ENCODE data around the gene LIPJ.

LIPJ gene

DNA sequence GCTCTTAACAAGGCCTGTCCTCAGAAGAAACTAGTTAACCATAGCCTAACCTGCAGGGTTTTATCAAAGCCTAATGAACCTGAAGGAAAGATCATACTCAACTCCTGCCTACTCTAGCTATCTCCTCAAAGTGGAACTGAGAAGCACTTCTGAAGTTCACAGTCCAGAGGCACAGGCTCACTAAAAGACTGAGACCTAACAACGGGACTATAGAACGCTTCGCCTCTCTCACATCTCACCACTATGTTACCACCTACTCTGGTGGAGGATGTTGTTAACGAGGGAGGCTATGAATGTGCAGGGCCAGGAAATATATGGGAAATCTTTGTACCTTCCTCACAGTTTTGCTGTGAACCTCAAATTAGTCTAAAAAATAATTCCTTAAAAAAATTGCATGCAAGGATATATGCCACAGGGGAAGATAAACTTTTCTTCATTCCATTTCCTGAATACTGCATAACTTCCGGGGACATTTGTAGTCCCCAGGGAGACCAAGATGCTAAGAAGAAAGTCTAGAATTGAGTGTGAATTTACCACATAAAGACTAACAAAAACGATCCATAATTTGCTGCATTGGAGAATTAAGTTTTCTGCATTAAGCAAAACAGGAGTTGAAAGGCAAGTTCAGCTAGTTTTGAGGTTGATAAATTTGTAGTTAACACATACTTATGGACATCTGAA, 21.6 kb downstream of the LIPJ start:
- DNase-seq: no peak

DNA sequence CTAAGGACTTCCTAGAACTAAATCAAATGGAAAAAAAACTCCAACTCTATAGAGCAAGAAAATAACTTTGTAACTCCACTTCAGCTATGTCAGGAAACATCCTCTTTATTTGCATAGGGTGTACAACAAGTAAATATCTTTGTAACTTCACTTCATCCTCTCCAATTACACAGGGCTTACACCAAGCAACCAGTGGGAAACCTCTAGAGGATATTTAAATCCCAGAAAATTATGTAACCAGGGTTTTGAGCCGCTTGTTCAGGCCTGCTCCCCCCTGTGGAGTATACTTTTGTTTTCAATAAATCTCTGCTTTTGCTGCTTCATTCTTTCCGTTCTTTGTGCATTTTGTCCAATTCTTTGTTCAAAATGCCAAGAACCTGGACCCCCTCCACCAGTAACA, 22.2 kb downstream of the LIPJ start:
- no peak for DNase-seq

DNA sequence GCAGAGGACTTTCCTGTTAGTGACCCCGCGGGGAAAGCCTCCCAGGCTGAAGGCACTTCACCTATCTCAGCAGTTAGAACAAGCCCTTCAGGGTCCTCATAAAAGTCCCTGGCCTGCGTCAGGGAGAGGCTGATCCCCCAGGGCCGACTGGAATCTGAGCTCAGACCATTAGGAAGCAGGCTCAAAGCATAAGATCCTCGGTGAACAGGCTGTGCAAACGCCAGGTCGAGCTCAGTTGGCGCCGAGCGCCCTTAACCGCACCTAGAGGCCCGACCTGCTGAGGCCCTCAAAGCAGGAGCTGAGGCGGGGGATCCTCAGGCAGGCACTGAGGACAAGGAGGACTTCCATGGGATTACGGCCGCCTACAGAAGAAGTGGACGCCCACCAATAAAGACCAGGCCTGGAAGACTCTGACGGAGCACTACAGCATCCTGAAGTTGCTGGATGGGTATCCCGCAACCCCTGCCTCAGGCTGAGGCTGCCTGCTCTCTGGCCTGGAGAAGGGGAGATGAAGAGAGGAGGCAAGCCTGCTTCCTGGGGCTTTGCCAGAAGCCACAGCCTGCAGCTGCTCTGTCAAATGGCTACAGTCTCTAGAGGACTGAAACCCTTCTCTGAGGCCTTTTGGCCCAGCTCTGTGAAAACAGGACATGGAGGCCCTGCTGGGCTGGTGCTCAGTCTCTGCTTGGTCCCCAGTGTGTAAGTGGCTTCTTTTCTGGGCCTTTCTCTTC, 29.9 kb downstream of the LIPJ start:
- no peak for DNase-seq

DNA sequence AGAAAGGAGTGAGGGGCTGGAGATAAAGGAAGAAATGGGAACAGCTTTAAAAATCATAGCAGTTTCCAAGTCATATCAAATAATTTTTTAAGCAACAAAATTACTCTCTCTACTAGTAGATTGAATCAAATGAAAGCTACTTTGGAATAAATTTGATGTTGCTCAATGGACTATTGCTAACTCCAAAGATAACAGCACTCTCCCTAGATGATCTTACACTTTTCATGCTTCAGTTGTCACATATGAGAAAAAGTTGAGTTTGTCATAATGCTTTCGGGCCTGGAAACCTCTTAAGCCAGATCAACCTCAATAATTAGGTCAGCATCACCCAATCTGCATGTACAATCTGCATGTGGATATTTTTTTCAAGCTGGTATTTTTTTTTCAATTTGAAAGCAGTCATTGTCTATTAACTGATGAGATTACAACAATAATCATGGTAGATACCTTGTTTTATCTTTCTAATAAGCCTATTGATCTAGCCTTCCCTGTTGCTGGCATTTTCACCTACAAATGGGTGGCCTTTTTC, 31.3 kb downstream of the LIPJ start:
- DNase-seq: no peak

DNA sequence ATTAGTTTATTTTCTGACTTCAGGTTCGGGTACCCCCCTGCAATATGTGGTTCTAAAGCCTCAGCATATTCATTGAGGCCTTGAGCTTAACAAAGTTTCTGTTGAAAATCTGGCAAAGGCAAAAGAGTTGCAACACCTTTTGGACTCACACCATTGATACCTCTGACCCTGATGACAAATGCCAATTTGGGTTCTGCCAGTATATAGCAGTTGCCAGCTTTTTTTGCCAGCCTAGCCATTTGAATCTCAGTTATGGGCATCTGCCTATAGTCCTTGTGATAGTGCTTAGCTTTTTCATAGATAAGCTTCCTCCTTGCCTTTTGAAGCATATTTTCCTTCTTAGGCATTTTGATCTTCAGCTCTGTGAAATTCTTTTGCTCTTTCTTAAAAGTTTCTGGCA, 31.9 kb downstream of the LIPJ start:
- DNase-seq: no peak

DNA sequence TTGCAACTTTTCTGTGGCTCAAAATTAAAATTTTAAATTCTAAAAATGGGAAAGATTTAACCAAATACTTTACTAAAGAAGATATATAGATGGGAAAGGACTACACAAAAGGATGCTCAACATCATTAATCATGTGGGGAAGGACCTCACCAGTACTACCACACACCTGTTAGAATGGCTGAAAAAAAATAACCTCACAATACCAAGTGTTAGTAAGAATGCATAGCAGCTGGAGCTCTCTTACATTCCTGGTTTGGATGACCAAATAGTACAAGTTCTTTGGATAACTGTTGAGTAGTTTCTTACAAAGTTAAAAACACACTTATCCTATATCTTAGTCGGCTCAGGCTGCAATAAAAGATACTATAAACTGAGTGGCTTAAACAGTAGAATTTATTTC, 33.9 kb downstream of the LIPJ start:
- no peak for DNase-seq

DNA sequence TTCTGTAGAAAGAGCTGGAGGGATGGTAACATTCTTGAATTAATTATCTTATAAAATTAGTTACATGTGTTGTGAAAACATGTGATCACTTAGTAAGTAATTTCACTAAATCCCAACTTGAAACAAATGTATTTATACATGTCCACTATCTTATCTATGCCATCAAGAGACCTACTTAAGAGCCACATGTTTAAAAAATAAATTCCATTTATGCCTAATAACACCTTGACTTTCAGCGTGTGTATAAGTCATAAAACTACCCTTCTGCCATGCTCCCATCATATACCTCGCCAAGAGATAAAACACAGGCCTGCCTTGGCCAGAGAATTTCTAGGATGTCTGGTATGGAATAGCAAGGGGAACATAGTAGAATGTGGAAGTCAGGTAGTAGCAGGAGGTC, 37.3 kb downstream of the LIPJ start:
- DNase-seq: no peak

DNA sequence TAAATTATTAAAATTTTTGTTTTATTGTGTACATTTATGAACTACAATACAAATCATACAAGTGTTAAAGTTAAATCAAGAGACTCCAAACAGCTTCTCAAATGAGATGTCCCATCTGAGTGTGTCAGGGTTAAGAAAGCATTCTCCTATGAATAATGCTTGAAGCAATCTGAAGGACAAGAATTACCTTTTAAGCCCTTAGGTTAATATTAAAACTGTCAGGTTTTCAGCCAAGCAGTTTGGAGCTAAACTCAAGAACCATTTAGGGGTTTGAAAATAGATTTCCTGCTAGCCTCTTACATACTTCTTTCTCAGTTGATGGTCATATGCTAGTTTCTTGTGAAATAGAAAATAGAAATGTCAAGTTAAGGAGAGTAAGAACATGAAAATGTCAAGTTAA, 38.3 kb downstream of the LIPJ start:
- no peak for DNase-seq

DNA sequence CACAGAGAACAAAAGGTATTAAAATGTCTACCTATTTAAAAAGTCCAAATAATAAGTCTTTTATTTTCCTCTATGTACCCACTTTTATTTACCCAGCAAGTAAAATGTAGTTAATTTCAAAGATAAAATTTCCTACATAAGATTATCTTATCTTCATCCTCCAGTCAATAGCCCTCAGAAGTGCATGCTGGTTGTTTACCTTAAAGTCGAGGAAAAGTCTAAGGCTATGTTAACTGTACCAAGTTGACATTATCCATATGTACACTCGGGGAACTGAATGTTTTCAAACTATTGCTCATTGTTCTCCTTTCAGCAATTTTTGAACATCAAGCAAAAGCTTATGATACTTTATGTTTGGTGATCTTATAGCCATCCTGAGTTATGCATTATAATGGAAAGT, 53.6 kb downstream of the LIPJ start:
- no peak for DNase-seq

DNA sequence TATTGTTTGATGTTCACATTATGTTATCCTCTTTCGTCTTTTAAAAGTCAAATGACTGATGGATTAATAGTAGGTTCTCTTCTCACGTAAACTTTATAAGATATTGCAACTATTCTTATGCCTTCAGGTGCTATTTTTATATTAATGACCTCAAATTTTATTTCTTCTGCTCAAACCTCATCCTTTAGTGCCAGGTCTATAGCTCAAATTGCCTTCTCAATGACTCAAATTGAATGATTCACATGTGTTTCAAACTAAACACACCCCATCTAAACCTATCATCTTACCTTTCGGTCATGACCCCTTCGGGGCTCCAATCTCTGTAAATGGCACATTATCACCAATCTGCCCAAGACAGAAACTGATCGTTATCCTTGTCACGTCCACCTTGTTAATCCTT, 55.6 kb downstream of the LIPJ start:
- DNase-seq: no peak

DNA sequence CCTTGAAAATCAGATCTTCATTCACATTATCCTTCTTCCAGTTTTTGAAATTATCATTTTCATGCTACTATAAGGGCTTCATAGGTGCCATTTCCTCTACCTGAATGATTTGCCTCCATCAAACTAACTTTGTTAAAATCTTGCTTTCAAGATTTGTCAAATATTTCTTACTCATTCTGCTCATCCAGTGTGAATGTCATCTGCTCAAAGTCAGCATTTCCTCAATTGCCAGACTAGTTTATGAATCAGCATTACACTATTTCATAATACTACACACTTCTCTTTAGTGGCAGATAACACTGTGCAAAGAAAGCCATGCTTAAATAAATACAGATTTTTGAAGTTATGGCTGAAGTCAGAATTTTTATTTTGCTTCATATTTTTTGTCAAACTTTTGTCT, 56.4 kb downstream of the LIPJ start:
- no peak for DNase-seq

DNA sequence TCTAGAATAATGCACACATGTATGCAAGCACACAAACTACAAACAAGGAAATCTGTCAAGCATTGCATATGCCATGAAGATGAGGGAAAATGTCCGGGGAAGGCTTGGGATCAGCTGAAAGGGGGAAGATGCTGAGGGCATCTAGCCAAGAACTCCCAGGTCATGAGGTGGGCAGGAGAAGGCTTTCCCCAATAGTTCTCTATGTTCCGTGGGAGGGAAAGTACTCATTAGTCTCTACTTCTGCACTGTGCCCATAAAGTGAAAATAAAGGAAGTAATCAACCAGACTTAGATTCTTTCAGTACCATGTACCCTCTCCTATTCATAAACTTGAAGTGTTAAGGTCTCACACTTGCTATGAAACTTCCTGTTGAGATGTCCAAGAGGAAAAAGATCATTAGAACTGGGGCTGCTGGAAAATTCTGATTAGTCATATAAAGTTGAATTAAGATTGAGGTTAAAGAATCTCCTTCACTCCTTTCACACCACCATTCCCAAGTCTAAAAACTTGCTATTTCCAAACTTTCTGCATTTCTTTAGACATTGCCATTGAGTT, 60.6 kb downstream of the LIPJ start:
- no peak for DNase-seq

DNA sequence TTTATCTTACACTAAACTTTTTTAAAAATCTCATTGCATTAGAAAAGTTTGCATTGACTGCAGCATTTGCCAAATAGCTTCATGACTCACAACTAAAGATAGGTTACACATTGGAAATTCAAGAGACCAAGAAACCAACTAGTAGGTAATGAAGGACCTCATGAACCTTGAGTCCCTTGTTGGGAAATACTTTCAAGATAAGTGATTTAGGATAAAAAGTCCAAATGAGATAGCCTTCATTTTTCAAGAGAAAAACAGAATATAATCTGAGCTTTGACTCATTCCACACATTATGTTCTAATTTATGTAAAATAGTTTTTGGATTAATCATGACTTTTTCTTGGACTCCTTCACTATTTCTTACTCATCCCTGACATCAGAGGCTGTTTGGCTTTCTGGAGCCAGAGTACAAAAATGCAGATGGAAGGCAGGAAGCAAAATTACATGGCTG, 64.6 kb downstream of the LIPJ start:
- DNase-seq: no peak

DNA sequence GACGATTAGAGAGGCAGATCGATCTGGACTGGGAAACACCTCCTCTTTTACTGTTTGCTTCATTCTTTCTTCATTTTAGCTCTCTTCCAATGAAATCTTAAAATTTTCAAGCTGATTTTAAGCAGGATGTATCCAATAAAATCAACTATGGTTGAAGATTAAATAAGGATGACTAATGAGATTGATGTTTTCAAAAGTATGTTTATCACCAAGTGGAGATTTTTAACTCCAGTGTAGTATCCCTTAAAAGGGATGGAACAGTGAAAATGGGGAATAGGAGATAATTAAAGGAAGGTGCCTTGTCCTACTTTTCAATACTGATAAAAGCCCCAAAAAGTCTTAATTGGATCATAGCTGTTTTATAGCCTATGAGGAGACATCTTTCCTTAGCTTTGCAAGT, 66.1 kb downstream of the LIPJ start:
- no peak for DNase-seq
